Measurements from ENCODE around the gene RIN1.

DNA sequence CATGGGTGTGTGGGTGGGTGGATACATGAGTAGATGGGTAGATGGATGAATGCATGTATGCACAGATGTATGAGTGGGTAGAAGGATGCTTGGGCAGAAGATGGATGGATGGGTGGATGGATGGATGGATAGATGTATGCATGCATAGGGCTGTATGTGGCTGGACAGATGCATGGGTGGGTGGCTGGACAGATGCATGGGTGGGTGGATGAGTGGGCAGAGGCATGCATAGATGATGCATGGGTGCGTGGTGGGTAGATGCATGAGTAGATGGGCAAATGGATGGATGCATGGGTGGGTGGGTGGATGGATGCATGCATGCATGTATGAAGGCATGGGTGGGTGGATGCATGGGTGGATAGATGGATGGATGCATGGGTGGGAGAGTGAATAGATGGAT lies 12.6 kb downstream of the RIN1 start:
- TF ChIP-seq, protein P1, sequence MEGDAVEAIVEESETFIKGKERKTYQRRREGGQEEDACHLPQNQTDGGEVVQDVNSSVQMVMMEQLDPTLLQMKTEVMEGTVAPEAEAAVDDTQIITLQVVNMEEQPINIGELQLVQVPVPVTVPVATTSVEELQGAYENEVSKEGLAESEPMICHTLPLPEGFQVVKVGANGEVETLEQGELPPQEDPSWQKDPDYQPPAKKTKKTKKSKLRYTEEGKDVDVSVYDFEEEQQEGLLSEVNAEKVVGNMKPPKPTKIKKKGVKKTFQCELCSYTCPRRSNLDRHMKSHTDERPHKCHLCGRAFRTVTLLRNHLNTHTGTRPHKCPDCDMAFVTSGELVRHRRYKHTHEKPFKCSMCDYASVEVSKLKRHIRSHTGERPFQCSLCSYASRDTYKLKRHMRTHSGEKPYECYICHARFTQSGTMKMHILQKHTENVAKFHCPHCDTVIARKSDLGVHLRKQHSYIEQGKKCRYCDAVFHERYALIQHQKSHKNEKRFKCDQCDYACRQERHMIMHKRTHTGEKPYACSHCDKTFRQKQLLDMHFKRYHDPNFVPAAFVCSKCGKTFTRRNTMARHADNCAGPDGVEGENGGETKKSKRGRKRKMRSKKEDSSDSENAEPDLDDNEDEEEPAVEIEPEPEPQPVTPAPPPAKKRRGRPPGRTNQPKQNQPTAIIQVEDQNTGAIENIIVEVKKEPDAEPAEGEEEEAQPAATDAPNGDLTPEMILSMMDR (IDR thresholded peaks at IDR 0.05) = no peak
- TF ChIP-seq RCOR1 (IDR thresholded peaks at IDR 0.05; ENCODE audit: low read length) (no peak), TAF1 (IDR thresholded peaks at IDR 0.05; ENCODE audit: borderline replicate concordance, low read depth, low read length) (no peak), GABPA (IDR thresholded peaks at IDR 0.05; ENCODE audit: low read depth) (no peak), POLR2AphosphoS5 (IDR thresholded peaks at IDR 0.05; ENCODE audit: low read depth, low read length) (no peak), MXI1 (IDR thresholded peaks at IDR 0.05; ENCODE audit: low read depth, low read length) (no peak), RAD21 (IDR thresholded peaks at IDR 0.05; ENCODE audit: low read length) (no peak), SMC3 (IDR thresholded peaks at IDR 0.05; ENCODE audit: low read depth, low read length) (no peak), TEAD4 (IDR thresholded peaks at IDR 0.05; ENCODE audit: borderline replicate concordance, insufficient read depth) (no peak), SIN3A (IDR thresholded peaks at IDR 0.05; ENCODE audit: borderline replicate concordance, low read depth, low read length) (no peak), YY1 (IDR thresholded peaks at IDR 0.05; ENCODE audit: low read depth) (no peak)
- TF ChIP-seq, protein P2, sequence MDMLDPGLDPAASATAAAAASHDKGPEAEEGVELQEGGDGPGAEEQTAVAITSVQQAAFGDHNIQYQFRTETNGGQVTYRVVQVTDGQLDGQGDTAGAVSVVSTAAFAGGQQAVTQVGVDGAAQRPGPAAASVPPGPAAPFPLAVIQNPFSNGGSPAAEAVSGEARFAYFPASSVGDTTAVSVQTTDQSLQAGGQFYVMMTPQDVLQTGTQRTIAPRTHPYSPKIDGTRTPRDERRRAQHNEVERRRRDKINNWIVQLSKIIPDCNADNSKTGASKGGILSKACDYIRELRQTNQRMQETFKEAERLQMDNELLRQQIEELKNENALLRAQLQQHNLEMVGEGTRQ (IDR thresholded peaks at IDR 0.05; ENCODE audit: borderline replicate concordance, low read depth, low read length) = no peak
- TF ChIP-seq, protein P3, sequence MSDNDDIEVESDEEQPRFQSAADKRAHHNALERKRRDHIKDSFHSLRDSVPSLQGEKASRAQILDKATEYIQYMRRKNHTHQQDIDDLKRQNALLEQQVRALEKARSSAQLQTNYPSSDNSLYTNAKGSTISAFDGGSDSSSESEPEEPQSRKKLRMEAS (IDR thresholded peaks at IDR 0.05; ENCODE audit: low read depth) = no peak
- TF ChIP-seq, protein P4, sequence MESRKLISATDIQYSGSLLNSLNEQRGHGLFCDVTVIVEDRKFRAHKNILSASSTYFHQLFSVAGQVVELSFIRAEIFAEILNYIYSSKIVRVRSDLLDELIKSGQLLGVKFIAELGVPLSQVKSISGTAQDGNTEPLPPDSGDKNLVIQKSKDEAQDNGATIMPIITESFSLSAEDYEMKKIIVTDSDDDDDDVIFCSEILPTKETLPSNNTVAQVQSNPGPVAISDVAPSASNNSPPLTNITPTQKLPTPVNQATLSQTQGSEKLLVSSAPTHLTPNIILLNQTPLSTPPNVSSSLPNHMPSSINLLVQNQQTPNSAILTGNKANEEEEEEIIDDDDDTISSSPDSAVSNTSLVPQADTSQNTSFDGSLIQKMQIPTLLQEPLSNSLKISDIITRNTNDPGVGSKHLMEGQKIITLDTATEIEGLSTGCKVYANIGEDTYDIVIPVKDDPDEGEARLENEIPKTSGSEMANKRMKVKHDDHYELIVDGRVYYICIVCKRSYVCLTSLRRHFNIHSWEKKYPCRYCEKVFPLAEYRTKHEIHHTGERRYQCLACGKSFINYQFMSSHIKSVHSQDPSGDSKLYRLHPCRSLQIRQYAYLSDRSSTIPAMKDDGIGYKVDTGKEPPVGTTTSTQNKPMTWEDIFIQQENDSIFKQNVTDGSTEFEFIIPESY (IDR thresholded peaks at IDR 0.05; ENCODE audit: borderline replicate concordance, low read depth) = no peak

All from SK-N-SH (cell line).